Measurements from ENCODE around the gene RABAC1.

Gene RABAC1

GRCh38 chr19:41906916-41907680 lies 52.0 kb downstream of the RABAC1 start (continued):
- TF ChIP-seq CSRNP3 (CRISPR knock-in tag; IDR thresholded peaks at IDR 0.05) (no peak), PPARA (CRISPR knock-in tag; IDR thresholded peaks at IDR 0.05; ENCODE audit: borderline replicate concordance) (no peak), ZC3H10 (CRISPR knock-in tag; IDR thresholded peaks at IDR 0.05) (no peak)

All from SK-N-SH treated with all-trans-retinoic acid at 6 μM for 48 hours (cell line).